IMR-90 (cell line): ENCODE results near the gene NEK9. TPM values are rescaled to one million over a fixed set of nuclear protein-coding genes. Genes with fewer than 3 reads are reported as not detected.
A peak's percentile ranks its signal among the peaks of the same experiment; 100 is the strongest.

Source experiments
- ATAC-seq: fragments of 200-7000 bp; cut with Tn5 transposase; 2 replicates; pipeline ENCODE4 v1.9.1; 2020; ENCODE audit warnings: low read depth, mild to moderate bottlenecking, moderate library complexity
- BruUV-seq: library from RNA; stranded (reverse); fragments of 400-500 nt; replicated peaks from 2 replicates; lab custom pipeline; 2021; lab: Mats Ljungman, UMichigan
- CTCF ChIA-PET: fragments of 300-600 bp; formaldehyde crosslinking; extraction: SDS; loops from one replicate; lab custom pipeline; 2021; ENCODE audit warnings: antibody characterized with exemption; lab: Yijun Ruan, JAX
- POLR2A ChIA-PET: fragments of 300-600 bp; sonication (Branson Sonifier 250); formaldehyde crosslinking; loops from one replicate; lab custom pipeline; 2022; ENCODE audit warnings: antibody characterized with exemption; ENCODE audit not compliant: unreplicated experiment; lab: Charles Lee
- DNase-seq: peaks from one replicate; pipeline ENCODE4 v3.0.0; 2013
- H2AFZ ChIP-seq: replicated peaks from 2 replicates; pipeline ENCODE3; 2013; ENCODE audit warnings: low read length, mild to moderate bottlenecking; ENCODE audit not compliant: poor library complexity
- H2AK5ac ChIP-seq: 2 replicates; pipeline ENCODE4 v1.6.1; 2013; ENCODE audit warnings: low read depth, low read length, inconsistent platforms
- H2AK9ac ChIP-seq: replicated peaks from 2 replicates; pipeline ENCODE3; 2013; ENCODE audit warnings: mild to moderate bottlenecking, low read depth, low read length, moderate library complexity; ENCODE audit not compliant: poor library complexity
- H2BK120ac ChIP-seq: 2 replicates; pipeline ENCODE4 v1.6.1; 2013; ENCODE audit warnings: low read depth, low read length, inconsistent platforms
- H2BK15ac ChIP-seq: 3 replicates; pipeline ENCODE4 v1.6.1; 2013; ENCODE audit warnings: low read depth, low read length, inconsistent platforms
- H2BK20ac ChIP-seq: 2 replicates; pipeline ENCODE4 v1.6.1; 2013; ENCODE audit warnings: low read depth, mild to moderate bottlenecking, inconsistent platforms, low read length, moderate library complexity
- H2BK5ac ChIP-seq: 2 replicates; pipeline ENCODE4 v1.6.1; 2013; ENCODE audit warnings: mild to moderate bottlenecking, low read depth, low read length, inconsistent platforms; ENCODE audit not compliant: poor library complexity, severe bottlenecking
- H3K14ac ChIP-seq: replicated peaks from 2 replicates; pipeline ENCODE4 v1.6.1; 2013; ENCODE audit warnings: low read depth, low read length, inconsistent platforms
- H3K18ac ChIP-seq: 2 replicates; pipeline ENCODE4 v1.6.1; 2013; ENCODE audit warnings: low read depth, low read length, control low read depth
- H3K23ac ChIP-seq: 2 replicates; pipeline ENCODE4 v1.6.1; 2013; ENCODE audit warnings: low read depth, low read length, inconsistent platforms
- H3K27ac ChIP-seq: 2 replicates; pipeline ENCODE4 v1.5.1; 2013; ENCODE audit warnings: mild to moderate bottlenecking, control low read depth, low read length; ENCODE audit not compliant: insufficient read depth
- H3K27me3 ChIP-seq: 2 replicates; pipeline ENCODE4 v1.6.1; 2013; ENCODE audit warnings: low read length; ENCODE audit not compliant: control insufficient read depth, insufficient read depth
- H3K36me3 ChIP-seq: 2 replicates; pipeline ENCODE4 v1.6.1; 2013; ENCODE audit warnings: low read length, mixed read lengths; ENCODE audit not compliant: control insufficient read depth, insufficient read depth
- H3K4ac ChIP-seq: 2 replicates; pipeline ENCODE4 v1.6.1; 2013; ENCODE audit warnings: low read depth, low read length, inconsistent platforms
- H3K4me1 ChIP-seq: 2 replicates; pipeline ENCODE4 v1.6.1; 2013; ENCODE audit warnings: low read length, mixed read lengths; ENCODE audit not compliant: control insufficient read depth, insufficient read depth
- H3K4me2 ChIP-seq: 2 replicates; pipeline ENCODE4 v1.6.1; 2013; ENCODE audit warnings: low read depth, mild to moderate bottlenecking, control low read depth, low read length, moderate library complexity
- H3K4me3 ChIP-seq: 2 replicates; pipeline ENCODE4 v1.5.1; 2013; ENCODE audit warnings: low read depth, mild to moderate bottlenecking, control low read depth, low read length, moderate library complexity; ENCODE audit not compliant: insufficient read depth
- H3K56ac ChIP-seq: 2 replicates; pipeline ENCODE4 v1.6.1; 2013; ENCODE audit warnings: low read length, inconsistent platforms; ENCODE audit not compliant: insufficient read depth; ENCODE audit errors: extremely low read depth
- H3K79me1 ChIP-seq, 2 experiments: 2 replicates each; pipeline ENCODE4 v1.6.1; 2013; ENCODE audit warnings: low read length in 2 of 2, inconsistent platforms in 1 of 2, low read depth in 1 of 2
- H3K9ac ChIP-seq: 2 replicates; pipeline ENCODE4 v1.6.1; 2013; ENCODE audit warnings: low read depth, low read length, control low read depth
- H3K9me1 ChIP-seq: 2 replicates; pipeline ENCODE4 v1.6.1; 2013; ENCODE audit warnings: low read length, inconsistent platforms; ENCODE audit not compliant: insufficient read depth
- H3K9me3 ChIP-seq: 2 replicates; pipeline ENCODE4 v1.6.1; 2013; ENCODE audit warnings: low read length; ENCODE audit not compliant: control insufficient read depth, insufficient read depth
- H4K20me1 ChIP-seq: 2 replicates; pipeline ENCODE4 v1.6.1; 2013; ENCODE audit warnings: low read length, inconsistent platforms; ENCODE audit not compliant: insufficient read depth
- H4K5ac ChIP-seq: 2 replicates; pipeline ENCODE4 v1.6.1; 2013; ENCODE audit warnings: mild to moderate bottlenecking, low read depth, low read length, control low read depth
- H4K8ac ChIP-seq, 2 experiments: 2 replicates each; pipeline ENCODE4 v1.6.1; 2013; ENCODE audit warnings: low read depth in 2 of 2, low read length in 2 of 2, control low read depth in 1 of 2, inconsistent platforms in 1 of 2
- H4K91ac ChIP-seq: 2 replicates; pipeline ENCODE4 v1.6.1; 2013; ENCODE audit warnings: low read depth, low read length, inconsistent platforms; ENCODE audit not compliant: insufficient read depth
- CEBPB ChIP-seq: IDR thresholded peaks from 2 replicates; pipeline ENCODE4 v1.6.1; 2012; ENCODE audit warnings: low read depth, low read length, improper control_type of control experiment
- CHD1 ChIP-seq: IDR thresholded peaks from 2 replicates; pipeline ENCODE4 v1.6.1; 2012; ENCODE audit warnings: low read depth, low read length, improper control_type of control experiment
- CTCF ChIP-seq: conservative IDR thresholded peaks from 2 replicates; pipeline ENCODE4 v1.5.1; 2012; ENCODE audit warnings: mild to moderate bottlenecking, low read depth, low read length, improper control_type of control experiment
- FOS ChIP-seq: fragments of 150-350 bp; IDR thresholded peaks from 2 replicates; pipeline ENCODE4 v1.6.1; 2016; ENCODE audit warnings: low read depth, low read length
- MAZ ChIP-seq: IDR thresholded peaks from 2 replicates; pipeline ENCODE4 v1.6.1; 2012; ENCODE audit warnings: low read depth, mild to moderate bottlenecking, low read length, improper control_type of control experiment, moderate library complexity, borderline replicate concordance
- NFE2L2 ChIP-seq: fragments of 150-350 bp; IDR thresholded peaks from 2 replicates; pipeline ENCODE4 v1.6.1; 2016; ENCODE audit warnings: low read depth, mild to moderate bottlenecking, low read length
- POLR2A ChIP-seq: IDR thresholded peaks from 2 replicates; pipeline ENCODE4 v1.6.1; 2012; ENCODE audit warnings: mild to moderate bottlenecking, low read depth, low read length
- RCOR1 ChIP-seq: IDR thresholded peaks from 2 replicates; pipeline ENCODE4 v1.6.1; 2012; ENCODE audit warnings: mild to moderate bottlenecking, low read length, improper control_type of control experiment; ENCODE audit not compliant: insufficient replicate concordance
- SMC3 ChIP-seq: fragments of 150-350 bp; IDR thresholded peaks from 2 replicates; pipeline ENCODE4 v1.6.1; 2016; ENCODE audit warnings: low read depth, mild to moderate bottlenecking, antibody characterized with exemption, low read length, moderate library complexity
- WGBS, 2 experiments: methylation state at CpG; one replicate each; pipeline versions ENCODE4 v1.1.5 to v1.1.7; 2013; ENCODE audit warnings: missing lambda C conversion rate in 2 of 2; ENCODE audit not compliant: insufficient read length in 1 of 2; ENCODE audit errors: extremely low coverage in 2 of 2; 5-methylcytosine and 5-hydroxymethylcytosine counted together
- dilution Hi-C: fragments of 300-500 bp; cut with HindIII; formaldehyde crosslinking; loops from one replicate; pipeline ENCODE4 v1.14.3; 2018; ENCODE audit warnings: low sequenced_read_pairs; ENCODE audit not compliant: unreplicated experiment
- in situ Hi-C: fragments of 300-500 bp; cut with MboI; formaldehyde crosslinking; loops from 3 replicates; pipeline ENCODE4 v1.14.3; 2019; ENCODE audit warnings: low sequenced_read_pairs, inconsistent platforms, mixed read lengths
- intact Hi-C: fragments of 100-400 bp; cut with micrococcal nuclease; formaldehyde crosslinking; loops from 2 replicates; pipeline ENCODE4 v1.10.0; 2022
- polyA plus RNA-seq, 3 experiments: library from polyadenylated mRNA; depleted of rRNA; stranded (reverse); fragments of >200 nt; gene quantifications; 2 replicates each; pipeline ENCODE4 v1.2.3, GENCODE V29; 2012; ENCODE audit warnings: low replicate concordance in 1 of 3
- total RNA-seq: library from RNA; depleted of rRNA; stranded (reverse); fragments of >200 nt; gene quantifications from 2 replicates; pipeline ENCODE4 v1.2.3, GENCODE V29; 2012

NEK9 gene
- total and polyA plus RNA-seq, 2 of the 4 experiments (the other 2 are of a cell fraction), result 22.9 to 23.2 TPM

DNA sequence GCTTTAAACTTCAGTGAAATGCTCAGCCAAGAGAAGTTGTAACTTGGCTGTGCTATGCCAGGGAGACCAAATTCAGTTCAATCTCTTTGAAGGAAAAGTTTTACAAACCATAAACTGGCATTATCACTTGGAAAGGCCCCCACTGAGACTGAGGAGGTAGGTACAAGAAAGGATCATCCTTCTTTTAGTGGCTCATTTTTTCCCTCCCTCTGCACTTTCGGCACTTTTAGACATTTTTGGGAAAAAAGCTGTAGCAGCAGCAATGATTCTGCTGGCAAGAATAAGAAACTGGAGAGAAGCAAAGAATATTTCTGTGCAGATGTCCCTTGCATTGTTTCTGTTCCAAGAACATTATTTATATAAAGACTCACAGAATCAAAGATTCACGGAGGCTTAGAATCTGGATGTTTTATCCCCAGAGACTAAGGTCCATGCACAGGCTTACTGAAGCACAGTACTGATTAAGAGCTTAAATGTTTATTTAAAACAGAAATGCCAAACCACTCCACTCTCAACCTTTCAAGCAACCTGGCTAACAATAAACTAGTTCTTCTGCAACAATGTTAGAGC is 45.1 kb downstream of the NEK9 start:
- TF ChIP-seq MAZ (no peak), CHD1 (no peak), POLR2A (no peak), SMC3 (no peak), FOS (no peak), CTCF (no peak), RCOR1 (no peak), CEBPB (no peak), NFE2L2 (no peak)
- in situ Hi-C loops (no loop called here), intact Hi-C loops (no loop called here), dilution Hi-C loops (no loop called here)
- no peak overlapping the region for H2AK5ac ChIP-seq
- peak; percentile 34 for DNase-seq
- H2BK15ac ChIP-seq, result no peak overlapping the region
- H4K91ac ChIP-seq, result no peak overlapping the region
- H2BK120ac ChIP-seq, result no peak overlapping the region
- H3K56ac ChIP-seq, result no peak overlapping the region
- H3K4me3 ChIP-seq, result no peak overlapping the region
- peaks cover 3% of the 10 kb centered on the region; the same call in 1 of the 2 replicates for H3K9me1 ChIP-seq
- H3K14ac ChIP-seq, result no peak overlapping the region
- POLR2A ChIA-PET, result no interaction called here
- H3K9me3 ChIP-seq, result no peaks in the 10 kb centered on the region
- H3K9ac ChIP-seq, result no peak overlapping the region
- H2AFZ ChIP-seq, result no peak overlapping the region
- H3K27me3 ChIP-seq, result no peaks in the 10 kb centered on the region
- H3K18ac ChIP-seq, result no peak overlapping the region
- no peak overlapping the region for H3K27ac ChIP-seq
- peaks cover 23% of the 10 kb centered on the region for H3K36me3 ChIP-seq
- no peak overlapping the region for H4K8ac ChIP-seq
- no peak overlapping the region for H2BK20ac ChIP-seq
- H4K20me1 ChIP-seq, result no peaks in the 10 kb centered on the region
- CTCF ChIA-PET, result interaction anchor here (0.6 kb wide), 1 partner anchor 11 kb away, joined by 3 read pairs; no protein-coding TSS in a partner anchor
- no peaks in the 10 kb centered on the region for H3K79me1 ChIP-seq
- ATAC-seq, result peak; percentile 81
- no CpG with 5 or more reads among the region's 2 CpGs for WGBS, 2 experiments
- H2AK9ac ChIP-seq, result no peak overlapping the region
- no peak overlapping the region for H2BK5ac ChIP-seq
- no peak overlapping the region for H3K4ac ChIP-seq
- BruUV-seq, result no TSS peak
- peaks cover 6% of the 10 kb centered on the region for H3K4me1 ChIP-seq
- H4K5ac ChIP-seq, result no peak overlapping the region
- no peak overlapping the region for H3K4me2 ChIP-seq
- no peak overlapping the region for H3K23ac ChIP-seq
